Duodenal mucosa (tissue), 2 donors: ENCODE measurements around the gene PRXL2A.

Experiments
- H3K27ac ChIP-seq: one replicate; pipeline ENCODE4 v1.7.0; 2013; ENCODE audit warnings: low read depth, low read length
- H3K27me3 ChIP-seq, 2 donors: one replicate each; pipeline ENCODE4 v1.7.0; 2013; ENCODE audit warnings: low read length in 2 of 2, control low read depth in 1 of 2; ENCODE audit not compliant: insufficient read depth in 2 of 2, control insufficient read depth in 1 of 2
- H3K36me3 ChIP-seq, 2 donors: one replicate each; pipeline ENCODE4 v1.7.0; 2013; ENCODE audit warnings: low read length in 2 of 2, control low read depth in 1 of 2; ENCODE audit not compliant: insufficient read depth in 2 of 2, control insufficient read depth in 1 of 2
- H3K4me1 ChIP-seq, 2 donors: one replicate each; pipeline ENCODE4 v1.7.0; 2013; ENCODE audit warnings: low read length in 2 of 2, control low read depth in 1 of 2; ENCODE audit not compliant: insufficient read depth in 2 of 2, control insufficient read depth in 1 of 2
- H3K4me3 ChIP-seq, 2 donors: one replicate each; pipeline ENCODE4 v1.7.0; 2013; ENCODE audit warnings: low read length in 2 of 2, low read depth in 1 of 2
- H3K9ac ChIP-seq, 2 donors: one replicate each; pipeline ENCODE4 v1.7.0; 2013; ENCODE audit warnings: low read length in 2 of 2, low read depth in 1 of 2
- H3K9me3 ChIP-seq, 2 donors: one replicate each; pipeline ENCODE4 v1.7.0; 2013; ENCODE audit warnings: low read length in 2 of 2, control low read depth in 1 of 2; ENCODE audit not compliant: control insufficient read depth in 1 of 2

PRXL2A gene

DNA sequence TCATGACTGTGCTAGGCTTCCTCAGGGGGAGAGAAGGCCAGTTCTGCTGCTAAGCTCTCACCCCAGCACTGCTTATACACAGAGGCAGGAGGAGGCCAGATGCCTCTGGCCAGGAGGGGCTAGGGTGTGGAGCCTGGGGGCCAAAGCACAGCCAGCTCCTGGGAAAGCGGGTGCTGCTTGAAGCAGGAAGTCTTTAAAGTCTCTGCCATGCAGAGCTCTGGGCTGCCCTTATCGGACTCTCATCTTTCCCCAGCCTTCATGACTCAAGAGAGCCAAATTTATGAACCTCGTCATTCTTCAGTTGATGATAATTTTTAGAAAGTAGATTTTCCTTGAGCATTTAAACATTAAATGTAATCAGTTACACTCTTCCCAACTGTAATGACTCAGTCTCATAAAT lies 34.5 kb downstream of the PRXL2A start:
- Histone ChIP-seq H3K9ac (no peak overlapping the region), H3K9me3 (no peaks in the 10 kb centered on the region), H3K4me1 (peaks cover 10 to 14% of the 10 kb centered on the region in 2 donors), H3K4me3 (no peak overlapping the region), H3K36me3 (no peaks in the 10 kb centered on the region), H3K27me3 (no peaks in the 10 kb centered on the region), H3K27ac (no peak overlapping the region)

DNA sequence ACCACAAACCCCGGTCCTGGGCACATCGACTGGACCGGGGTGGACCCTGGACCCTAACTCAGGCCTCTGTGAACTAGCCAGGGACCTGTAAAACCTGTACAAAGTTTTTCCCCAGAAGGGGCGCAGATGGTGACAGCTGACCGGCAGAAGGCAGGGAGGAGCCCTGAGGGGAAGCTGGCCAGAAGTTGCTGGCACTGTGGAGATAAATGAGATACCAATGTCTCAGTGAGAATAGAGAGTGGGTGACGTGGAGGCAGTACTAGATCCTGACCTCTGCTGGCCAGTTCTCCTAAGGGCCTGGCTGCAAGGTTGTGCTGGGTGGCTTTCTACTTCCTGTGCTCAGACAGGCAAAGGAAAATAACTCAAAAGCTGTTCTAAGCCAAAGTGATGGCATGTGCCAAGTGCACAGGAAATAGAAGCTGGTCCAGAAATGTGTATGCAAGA lies 35.2 kb downstream of the PRXL2A start:
- H3K36me3 ChIP-seq: no peaks in the 10 kb centered on the region
- H3K9me3 ChIP-seq: no peaks in the 10 kb centered on the region
- no peak overlapping the region for H3K4me3 ChIP-seq
- no peak overlapping the region for H3K9ac ChIP-seq
- no peaks in the 10 kb centered on the region for H3K27me3 ChIP-seq
- H3K4me1 ChIP-seq: peaks cover 10 to 14% of the 10 kb centered on the region in 2 donors
- no peak overlapping the region for H3K27ac ChIP-seq

DNA sequence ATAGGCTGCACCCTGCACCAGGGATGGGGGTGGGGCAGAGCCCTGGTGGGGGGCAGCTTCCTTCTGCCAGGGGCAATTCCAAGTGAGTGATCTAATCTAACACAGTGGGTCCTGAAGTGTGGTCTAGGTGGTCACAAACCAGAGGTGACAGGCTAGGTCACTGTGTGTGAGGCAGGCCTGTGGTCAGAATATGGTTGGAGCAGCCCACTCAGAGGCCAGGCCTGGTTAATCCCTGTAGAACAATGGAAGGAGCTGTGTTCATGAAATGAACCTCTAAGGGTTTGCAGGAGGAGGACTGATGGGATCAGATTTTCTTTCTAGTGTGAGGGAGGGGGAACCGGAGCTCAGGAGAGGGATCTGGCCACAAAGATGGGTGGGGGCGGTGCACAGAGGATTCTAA lies 35.8 kb downstream of the PRXL2A start:
- Histone ChIP-seq H3K27me3 (no peaks in the 10 kb centered on the region), H3K4me1 (peaks cover 10 to 14% of the 10 kb centered on the region in 2 donors), H3K9me3 (no peaks in the 10 kb centered on the region), H3K27ac (no peak overlapping the region), H3K36me3 (no peaks in the 10 kb centered on the region), H3K9ac (peak overlapping the region; percentile 22 to 32), H3K4me3 (no peak overlapping the region)

DNA sequence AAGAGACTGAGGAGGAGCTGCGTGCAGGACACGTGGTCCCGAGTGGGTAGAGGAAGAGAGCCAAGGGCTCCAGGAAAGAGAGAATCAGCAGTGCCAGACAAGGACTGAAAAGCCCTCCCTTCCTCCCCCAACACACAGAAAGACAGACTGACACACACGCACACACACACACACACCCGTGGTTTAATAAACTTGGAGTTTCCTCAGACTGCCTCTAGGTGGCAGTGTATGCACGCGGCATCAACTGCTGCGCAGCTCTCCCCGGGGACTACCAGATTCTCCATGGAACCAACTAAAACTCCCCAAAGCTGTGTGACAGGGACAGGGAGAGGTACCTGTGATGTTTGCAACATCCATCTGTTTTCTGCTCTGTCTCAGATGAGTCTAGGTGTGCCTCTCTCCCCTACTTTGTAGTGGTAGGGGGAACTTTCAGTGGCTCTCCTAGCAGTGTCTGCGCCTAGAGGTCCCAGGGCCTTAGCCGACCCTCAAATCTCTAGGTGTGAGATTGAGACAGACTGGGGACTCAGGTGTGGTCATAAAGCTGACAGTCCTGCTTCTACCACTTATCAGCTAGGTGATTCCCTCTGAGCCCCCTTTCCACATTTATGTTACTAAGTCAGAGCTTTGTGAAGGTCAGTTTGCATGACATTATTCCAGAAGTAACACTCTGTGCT lies 36.4 kb downstream of the PRXL2A start:
- H3K27me3 ChIP-seq: no peaks in the 10 kb centered on the region
- H3K9ac ChIP-seq: peak overlapping the region; percentile 22 to 32
- H3K9me3 ChIP-seq: no peaks in the 10 kb centered on the region
- H3K4me3 ChIP-seq: no peak overlapping the region
- peaks cover 10 to 14% of the 10 kb centered on the region in 2 donors for H3K4me1 ChIP-seq
- H3K36me3 ChIP-seq: no peaks in the 10 kb centered on the region
- no peak overlapping the region for H3K27ac ChIP-seq

DNA sequence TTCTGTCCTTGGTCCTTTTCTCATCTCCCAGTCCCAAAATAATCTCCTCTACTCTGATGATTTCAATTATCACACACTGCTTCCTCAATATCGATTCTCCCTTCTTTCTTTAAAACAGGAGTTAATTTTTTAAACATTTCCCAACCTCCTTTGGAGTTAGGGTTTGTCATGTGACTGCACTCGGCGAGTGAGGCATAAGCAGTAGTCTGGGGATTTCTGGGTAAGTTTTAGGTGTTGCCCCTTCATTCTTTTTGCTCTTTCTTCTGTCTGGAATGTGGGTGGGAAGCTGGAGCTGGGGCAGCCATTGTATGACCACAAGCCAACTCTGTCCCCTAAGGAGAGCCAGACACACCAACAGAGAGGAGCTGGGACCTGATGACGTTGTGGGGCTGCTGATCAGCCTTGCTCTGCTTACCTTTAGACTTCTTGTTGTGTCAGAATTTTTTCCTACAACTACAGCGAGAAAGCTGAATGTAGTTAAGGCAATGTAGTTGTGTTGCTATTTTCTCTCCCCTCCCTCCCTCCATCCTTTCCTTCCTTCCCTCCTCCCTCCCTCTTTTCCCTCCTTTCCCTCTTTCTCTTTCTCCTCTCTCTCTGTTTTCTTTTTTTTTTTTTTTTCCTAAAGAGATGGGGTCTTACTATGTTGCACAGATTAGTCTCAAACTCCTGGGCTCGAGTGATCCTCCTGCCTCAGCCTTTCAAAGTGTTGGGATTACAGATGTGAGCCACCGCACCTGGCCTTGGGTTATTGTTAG lies 39.3 kb downstream of the PRXL2A start:
- H3K9ac ChIP-seq: no peak overlapping the region
- H3K4me3 ChIP-seq: no peak overlapping the region
- H3K9me3 ChIP-seq: peaks cover 0 to 4% of the 10 kb centered on the region in 2 donors
- H3K36me3 ChIP-seq: no peaks in the 10 kb centered on the region
- no peaks in the 10 kb centered on the region for H3K27me3 ChIP-seq
- H3K4me1 ChIP-seq: peaks cover 10 to 13% of the 10 kb centered on the region in 2 donors
- no peak overlapping the region for H3K27ac ChIP-seq

DNA sequence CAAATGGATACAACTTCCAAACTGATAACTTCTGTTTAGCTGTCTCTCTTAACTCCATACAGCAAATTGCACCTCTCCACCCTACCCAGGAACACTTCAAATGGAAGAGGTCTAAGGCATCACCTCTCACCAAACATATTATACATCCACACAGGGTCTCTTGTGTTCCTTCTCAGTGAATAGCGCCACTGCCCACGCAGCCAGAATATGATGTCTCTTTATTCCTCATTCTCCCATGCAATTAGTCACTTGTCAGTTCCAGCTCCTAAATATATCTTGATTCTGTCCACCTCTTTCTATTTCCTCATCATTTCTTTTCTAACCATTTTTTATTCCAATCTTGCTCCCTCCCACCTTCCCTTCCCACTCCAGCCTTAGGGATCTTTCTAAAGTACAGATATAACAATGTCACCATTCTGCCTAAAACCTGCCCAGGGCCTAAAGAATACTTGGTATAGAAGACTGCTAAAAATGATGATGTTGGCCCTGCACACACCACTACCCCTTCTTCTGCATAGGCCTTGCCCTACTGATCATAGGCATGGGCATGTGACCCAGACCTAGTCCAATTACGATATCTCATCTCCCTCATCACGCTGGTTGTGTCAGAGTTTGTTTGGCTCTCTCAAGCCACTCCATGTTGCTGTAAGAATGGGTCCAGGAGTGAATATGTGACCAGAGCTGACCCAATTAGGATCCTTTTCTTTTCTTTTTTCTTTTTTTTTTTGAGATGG lies 40.0 kb downstream of the PRXL2A start:
- H3K4me3 ChIP-seq: no peak overlapping the region
- H3K9me3 ChIP-seq: peaks cover 0 to 4% of the 10 kb centered on the region in 2 donors
- peaks cover 11 to 12% of the 10 kb centered on the region in 2 donors for H3K4me1 ChIP-seq
- H3K36me3 ChIP-seq: no peaks in the 10 kb centered on the region
- H3K9ac ChIP-seq: no peak overlapping the region
- H3K27ac ChIP-seq: no peak overlapping the region
- H3K27me3 ChIP-seq: no peaks in the 10 kb centered on the region

DNA sequence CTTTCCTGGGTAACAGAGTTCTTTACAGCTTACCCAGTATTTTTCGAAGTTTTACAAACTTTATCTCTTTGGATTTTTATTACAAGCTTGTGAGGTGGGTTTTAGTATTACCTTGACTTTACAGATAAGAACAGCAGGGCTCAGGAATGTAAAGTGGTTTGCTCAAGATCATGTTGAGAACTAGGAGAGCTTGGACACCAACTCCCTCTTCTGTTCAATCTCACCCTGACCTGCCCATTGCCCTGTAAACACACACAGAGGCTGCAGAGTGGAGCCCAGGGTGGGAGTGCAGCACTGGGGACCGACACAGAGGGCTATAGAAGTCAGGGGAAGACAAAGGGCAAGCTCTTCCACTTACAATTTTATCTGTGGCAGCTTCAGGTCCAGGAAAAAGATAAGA lies 41.2 kb downstream of the PRXL2A start:
- Histone ChIP-seq H3K9me3 (peaks cover 0 to 4% of the 10 kb centered on the region in 2 donors), H3K4me3 (no peak overlapping the region), H3K27ac (no peak overlapping the region), H3K9ac (no peak overlapping the region), H3K36me3 (no peaks in the 10 kb centered on the region), H3K27me3 (no peaks in the 10 kb centered on the region), H3K4me1 (peaks cover 5 to 7% of the 10 kb centered on the region in 2 donors)

DNA sequence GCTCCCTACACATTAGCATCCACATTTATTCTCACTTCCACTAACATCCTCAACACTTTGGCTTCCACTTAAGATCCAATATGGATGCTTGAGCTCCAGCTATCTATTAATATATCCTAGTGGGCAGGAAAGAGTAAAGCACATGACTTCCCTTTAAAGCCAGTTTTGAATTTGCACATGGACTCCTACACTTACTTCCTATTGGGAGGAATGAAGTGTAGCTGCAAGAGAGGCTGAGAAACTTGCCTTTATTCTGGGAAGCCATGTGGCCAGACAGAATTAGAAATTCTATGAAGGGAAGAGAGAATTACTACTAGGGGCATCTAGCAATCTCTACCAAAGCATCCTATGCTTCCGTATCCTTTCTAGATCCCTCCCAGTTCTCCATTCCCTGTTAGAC lies 42.8 kb downstream of the PRXL2A start:
- H3K9ac ChIP-seq: no peak overlapping the region
- H3K4me3 ChIP-seq: no peak overlapping the region
- H3K4me1 ChIP-seq: peaks cover 13 to 17% of the 10 kb centered on the region in 2 donors
- no peaks in the 10 kb centered on the region for H3K27me3 ChIP-seq
- H3K9me3 ChIP-seq: peaks cover 0 to 4% of the 10 kb centered on the region in 2 donors
- H3K27ac ChIP-seq: no peak overlapping the region
- H3K36me3 ChIP-seq: no peaks in the 10 kb centered on the region

DNA sequence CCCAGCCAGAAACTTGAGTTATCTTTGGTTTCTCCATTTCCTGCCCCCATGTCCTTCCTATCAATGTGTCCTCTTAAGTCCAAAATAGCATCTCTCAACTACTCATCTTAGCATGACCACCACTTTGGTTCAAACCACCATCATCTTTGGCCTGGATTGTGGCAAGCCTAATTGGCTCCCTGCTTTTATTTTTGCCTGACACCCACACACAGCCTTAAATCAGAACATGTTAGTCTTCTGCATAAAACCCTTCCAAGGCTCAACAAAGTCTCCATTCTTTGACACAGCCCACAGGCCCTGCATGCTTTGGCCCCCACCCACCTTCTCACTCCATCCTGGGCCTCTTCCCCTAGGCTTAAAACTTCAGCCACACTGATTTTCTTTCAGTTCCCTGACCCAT lies 43.7 kb downstream of the PRXL2A start:
- peaks cover 20 to 26% of the 10 kb centered on the region in 2 donors for H3K4me1 ChIP-seq
- H3K27ac ChIP-seq: no peak overlapping the region
- H3K4me3 ChIP-seq: no peak overlapping the region

DNA sequence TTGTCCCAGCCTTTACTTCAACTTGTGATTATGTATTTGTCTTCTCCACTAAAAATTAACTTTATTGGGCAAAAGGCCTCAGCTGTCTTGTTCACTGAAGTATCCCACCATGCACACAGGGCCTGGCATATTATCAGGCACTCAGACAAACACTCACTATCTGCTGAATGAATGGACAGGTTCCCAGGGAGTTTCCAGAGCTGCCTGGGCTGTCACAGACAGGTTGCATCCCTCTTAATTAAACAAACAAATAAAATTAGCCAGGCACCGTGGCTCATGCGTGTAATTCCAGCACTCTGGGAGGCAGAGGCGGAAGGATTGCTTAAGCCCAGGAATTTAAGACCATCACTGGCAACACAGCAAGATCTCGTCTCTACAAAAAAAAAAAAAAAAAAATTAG lies 44.3 kb downstream of the PRXL2A start:
- Histone ChIP-seq H3K4me3 (no peak overlapping the region), H3K36me3 (no peaks in the 10 kb centered on the region), H3K9me3 (peaks cover 0 to 4% of the 10 kb centered on the region in 2 donors), H3K9ac (no peak overlapping the region), H3K27me3 (no peaks in the 10 kb centered on the region), H3K4me1 (peaks cover 24 to 29% of the 10 kb centered on the region in 2 donors), H3K27ac (no peak overlapping the region)

More for the DNA sequence above, 43.7 kb downstream of the PRXL2A start:
- Histone ChIP-seq H3K36me3 (no peaks in the 10 kb centered on the region), H3K9me3 (peaks cover 0 to 4% of the 10 kb centered on the region in 2 donors), H3K9ac (no peak overlapping the region), H3K27me3 (no peaks in the 10 kb centered on the region)
